ENCODE measurements around the gene SMIM45.

The SMIM45 gene

GRCh38 chr22:41915786-41916493, 36.0 kb upstream of the SMIM45 start:
- no peak for DNase-seq

GRCh38 chr22:41916745-41917358, 35.1 kb upstream of the SMIM45 start:
- no peak for DNase-seq

- peak; percentile 92 to 93 for DNase-seq
These were observed 34.5 kb upstream of the SMIM45 start for GRCh38 chr22:41917375-41917902.

DNA sequence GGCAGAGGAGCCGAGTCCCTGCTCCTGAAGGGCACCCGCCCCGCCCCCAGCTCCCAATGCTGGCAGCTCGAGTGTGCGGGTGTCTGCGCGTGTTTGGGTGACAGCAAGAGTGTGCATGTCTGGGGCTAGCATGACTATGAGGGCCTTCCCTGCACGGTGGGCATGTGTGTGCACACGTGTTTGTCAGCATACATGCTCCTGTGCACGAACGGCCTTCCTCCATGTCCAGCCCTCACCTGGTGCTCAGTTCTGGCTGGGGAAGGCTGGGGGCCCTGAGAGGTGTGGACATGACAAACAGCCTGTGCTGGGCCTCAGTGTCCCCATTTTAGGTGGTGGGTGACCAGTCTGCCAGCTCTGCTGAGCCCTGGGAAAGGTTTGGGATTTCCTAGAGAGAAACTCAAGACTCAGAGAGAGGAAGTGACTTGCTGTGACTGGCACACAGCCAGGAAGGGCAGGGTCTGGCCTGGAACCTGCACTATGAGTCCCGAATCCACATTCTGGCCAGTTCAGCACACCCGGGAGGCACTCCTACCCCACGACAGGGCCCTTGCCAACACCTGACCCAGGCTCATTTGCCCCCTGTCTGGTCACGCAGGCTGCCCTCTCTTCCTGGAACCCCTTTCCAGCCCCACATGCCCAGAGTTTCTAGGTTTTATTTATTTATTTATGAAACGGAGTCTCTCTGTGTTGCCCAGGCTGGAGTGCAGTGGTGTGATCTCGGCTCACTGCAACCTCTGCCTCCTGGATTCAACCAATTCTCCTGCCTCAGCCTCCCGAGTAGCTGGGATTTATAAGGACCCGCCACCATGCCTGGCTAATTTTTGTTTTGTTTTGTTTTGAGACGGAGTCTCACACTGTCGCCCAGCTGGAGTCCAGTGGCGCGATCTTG, 33.8 kb upstream of the SMIM45 start:
- peak; percentile 55 to 72 for DNase-seq

DNA sequence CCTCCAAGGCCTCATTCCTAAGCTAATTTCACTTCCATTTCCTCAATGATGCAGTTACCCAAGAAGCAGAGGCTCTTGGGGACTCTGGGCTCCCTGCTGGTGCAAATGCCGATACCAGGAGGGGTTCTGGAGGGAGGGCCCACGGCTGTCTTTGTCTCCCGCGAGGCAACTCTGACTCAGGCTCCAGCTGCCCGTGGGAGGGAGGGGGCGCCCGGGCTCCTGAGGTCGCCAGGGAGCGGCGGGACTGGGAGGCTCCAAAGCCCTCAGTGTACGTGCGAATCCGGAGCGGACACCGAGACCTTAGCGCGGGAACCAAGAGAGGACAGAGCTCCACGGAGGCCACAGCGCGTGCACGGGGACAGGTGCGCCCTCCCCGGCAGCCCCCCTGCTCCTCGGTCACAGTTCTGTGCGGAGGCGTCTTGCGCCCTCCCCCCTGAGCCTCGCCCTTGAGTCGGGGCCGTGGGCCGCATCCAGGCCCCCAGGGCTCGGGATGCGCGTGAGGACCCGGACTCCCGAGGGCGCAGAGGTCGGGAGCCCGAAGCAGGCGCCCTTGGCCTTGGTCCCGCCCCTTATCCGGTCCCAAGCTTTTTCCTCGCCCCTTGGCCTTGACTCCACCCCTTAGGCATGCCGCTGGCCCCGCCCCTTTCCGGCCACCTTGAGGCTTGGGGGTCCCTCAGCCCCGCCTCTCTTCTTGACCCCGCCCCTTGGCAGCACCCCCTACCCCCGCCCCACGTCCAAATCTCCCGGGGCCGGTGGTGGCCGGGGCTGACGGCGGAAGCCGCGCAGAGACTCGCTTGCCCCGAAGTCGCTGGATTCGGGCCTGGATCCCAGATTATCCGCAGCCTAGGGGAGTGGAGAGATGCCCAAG, 32.4 kb upstream of the SMIM45 start:
- no peak for DNase-seq

DNA sequence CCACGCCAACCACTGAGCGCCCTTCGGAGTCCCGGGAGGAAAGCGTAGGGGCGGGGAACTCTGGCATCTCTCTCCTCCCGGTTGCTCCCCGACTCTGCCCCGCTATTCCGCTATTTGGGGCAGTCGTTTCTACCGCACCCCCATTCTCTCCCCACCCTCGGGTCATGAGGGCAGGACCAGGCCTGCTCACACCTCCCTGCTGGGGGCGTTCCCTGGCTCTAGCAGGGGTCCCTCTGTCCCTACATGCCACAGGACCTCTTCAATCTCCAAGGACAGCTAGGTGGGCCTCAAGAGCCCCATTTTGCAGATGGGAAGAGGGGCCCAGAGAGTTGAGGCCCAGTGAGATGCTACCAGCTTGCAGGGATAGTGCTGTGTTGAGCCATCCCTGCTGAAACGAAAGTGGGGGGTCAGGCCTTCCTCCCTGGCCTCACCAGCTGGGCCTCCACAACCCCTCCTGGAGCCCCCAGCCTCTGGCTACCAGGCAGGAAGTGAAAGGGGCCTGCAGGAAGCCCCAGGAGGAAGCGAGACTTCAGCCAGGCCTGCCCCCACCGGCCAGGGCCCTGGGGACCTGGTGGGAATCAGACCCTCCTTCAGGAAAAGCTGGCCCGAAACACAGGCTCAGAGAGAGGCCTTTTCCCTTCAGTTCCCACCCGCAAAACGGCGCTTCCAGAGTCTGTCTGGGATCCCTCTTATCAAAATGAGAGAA, 31.5 kb upstream of the SMIM45 start:
- DNase-seq, result no peak

DNA sequence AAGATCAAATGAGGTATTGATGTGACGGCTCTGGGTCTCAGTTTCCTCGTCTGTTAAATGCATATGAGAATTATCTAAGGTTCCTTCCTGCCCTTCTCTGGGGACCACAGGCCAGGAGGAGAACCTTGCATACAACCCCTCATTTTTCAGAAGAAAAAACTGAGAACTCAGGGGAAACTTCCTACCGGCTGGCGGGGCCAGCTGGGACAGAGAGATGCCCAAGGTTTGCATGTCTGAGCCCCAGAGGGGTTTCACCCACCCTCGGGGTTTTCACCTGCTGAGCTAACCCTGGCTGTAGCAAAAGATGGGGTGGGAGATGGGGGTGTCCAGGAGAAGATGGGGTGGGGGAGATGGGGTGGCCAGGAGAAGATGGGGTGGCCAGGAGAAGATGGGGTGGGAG, 29.6 kb upstream of the SMIM45 start:
- DNase-seq, result no peak

GRCh38 chr22:41922940-41923594, 28.9 kb upstream of the SMIM45 start:
- DNase-seq, result no peak

DNA sequence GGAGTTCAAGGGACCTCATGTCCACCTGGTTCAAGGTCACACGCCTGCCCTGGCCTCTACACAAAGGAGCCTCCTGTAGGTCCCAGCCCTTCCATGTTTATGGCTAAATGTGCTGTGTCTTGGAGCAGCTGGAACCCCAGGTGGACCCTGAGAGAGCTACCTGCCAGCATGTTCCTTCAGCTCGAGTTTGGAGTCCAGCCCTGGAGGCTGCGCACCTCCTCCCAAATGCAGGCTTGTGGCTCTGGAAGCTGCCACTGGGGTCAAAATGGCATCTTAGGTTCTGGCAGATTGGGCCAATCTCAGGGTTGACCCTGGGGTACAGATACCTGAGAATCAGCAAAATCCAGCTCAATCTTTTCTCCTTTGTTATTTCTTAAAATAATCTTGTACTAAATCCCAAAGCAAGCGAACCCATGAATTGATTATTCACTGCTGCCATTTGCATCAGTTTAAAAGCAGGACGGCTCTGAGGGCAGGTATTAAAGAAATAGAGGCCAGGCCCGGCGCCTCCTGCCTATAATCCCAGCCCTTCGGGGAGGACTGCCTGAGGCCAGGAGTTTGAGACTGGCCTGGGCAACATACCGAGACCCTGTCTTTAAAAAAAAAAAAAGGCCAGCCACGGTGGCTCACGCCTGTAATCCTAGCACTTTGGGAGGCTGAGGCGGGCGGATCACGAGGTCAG, 28.2 kb upstream of the SMIM45 start:
- no peak for DNase-seq

DNA sequence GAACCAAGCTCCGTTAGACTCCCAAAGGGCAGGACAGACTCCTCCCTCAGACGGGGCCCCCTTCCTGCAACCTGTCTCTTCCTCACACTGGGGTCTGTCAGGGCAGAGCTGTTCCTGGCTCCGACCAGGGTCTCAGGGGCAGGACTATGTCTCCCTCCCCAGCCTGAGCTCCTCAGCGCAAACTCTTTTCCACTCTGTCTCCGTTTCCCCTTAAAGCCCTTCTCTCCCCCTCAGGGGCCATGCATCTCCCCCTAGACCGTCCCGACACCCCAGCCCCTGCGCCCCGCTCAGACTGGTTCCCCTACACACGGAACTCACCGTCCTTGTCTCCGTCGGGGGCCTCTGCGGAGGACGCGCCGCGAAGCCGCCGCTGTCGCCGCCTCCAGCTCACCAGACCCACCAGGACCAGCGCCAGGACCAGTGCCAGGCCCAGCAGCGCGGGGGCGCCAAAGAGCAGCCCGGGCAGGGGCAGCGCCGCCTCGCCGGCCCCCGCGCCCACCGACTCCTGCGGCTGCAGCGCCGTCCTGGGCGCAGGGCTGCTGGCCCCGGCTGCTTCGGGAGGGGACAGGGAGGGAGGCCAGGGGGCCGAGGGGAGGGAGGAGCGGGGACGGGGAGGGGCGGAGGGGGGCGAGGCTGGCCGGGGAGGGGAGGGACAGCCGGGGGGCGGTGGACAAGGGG, 26.0 kb upstream of the SMIM45 start:
- DNase-seq, result no peak

DNA sequence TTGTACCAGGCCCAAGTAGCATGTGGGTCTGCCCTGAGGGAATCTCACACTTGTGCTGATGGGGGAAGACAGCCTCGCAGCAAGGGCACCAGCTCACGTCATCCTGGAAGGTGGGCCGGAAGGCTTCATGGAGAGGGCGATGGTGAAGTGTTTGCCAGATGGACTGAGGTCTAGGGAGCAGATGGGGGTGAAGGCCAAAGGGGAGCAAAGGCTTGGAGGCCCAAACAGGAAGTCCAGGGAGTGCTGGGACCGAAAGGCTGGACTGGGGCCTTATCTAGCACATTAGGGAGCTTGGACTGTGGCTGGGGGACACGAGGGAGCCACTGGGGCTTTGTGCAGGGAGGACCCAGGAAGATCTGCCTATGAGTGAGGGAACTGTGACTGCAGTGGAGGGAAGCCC, 24.1 kb upstream of the SMIM45 start:
- DNase-seq, result no peak

DNA sequence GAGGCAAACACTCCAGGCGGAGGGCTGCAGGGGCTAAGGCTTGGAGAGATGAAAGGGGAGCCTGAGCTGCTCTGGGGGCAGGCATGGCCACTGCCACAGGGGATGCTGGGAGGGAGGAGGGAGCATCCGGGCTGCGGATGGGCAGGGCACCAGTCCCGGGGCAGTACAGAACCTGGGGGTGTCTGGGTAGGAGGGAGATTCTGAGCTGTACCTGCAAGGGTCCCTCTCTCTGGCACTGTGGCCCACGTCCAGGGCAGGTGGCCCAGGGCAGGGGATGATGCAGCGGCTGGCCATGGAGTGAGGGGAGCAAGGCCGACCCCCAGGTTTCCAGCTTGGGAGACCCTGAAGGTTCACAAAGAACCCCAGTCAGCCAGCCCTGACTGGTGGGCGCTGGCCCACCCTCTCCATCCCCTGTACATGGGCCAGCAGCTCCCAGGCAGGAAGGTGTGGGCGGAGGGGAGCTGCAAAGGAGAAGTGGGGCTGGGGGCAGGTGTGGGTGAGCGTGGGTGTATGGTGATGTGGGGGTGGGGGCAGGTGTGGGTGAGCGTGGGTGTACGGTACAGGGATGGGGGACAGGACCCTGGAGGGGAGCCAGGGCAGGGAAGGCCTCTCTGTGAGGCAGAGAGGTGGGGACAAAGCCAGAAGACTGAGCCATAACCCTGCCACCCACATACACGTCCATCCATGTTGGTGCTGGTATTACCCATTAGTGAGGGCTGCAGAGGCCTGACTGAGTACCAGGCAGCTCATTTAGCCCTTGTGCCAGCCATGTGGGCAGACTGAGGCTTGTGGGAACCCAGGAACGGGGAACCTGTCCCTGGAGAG, 23.1 kb upstream of the SMIM45 start:
- no peak for DNase-seq

DNA sequence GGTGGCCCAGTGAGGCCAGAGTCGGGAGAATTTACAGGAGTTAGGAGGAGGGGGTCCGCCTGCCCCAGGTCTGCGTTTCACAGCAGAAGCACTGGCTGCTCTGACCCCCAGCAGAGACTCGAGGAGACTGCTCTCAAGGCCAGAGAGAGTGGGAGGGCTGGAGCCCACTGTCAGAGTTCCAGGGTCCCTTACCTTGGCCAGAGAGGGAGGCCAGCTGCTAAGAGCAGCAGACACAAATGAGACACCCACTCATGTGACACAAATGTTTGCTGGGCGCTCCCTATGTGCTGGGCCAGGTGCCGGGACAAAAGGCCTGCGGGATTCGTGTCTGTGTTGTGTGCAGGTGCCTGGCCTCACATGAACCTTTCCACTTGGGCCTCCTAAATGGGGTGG, 22.5 kb upstream of the SMIM45 start:
- DNase-seq, result peak; percentile 64 to 75

GRCh38 chr22:41931701-41932269, 20.2 kb upstream of the SMIM45 start:
- DNase-seq, result no peak

GRCh38 chr22:41932353-41932752, 19.6 kb upstream of the SMIM45 start:
- no peak for DNase-seq

GRCh38 chr22:41933411-41934177, 18.4 kb upstream of the SMIM45 start:
- DNase-seq, result no peak

GRCh38 chr22:41934284-41935014, 17.5 kb upstream of the SMIM45 start:
- DNase-seq, result no peak
